C4-2B (cell line): Measurements from ENCODE around the gene NRARP.

ENCODE experiments used
- ZFX ChIP-seq: fragments of 450-650 bp; IDR thresholded peaks from 2 replicates; pipeline ENCODE4 v1.6.1; 2017
- TF ChIP-seq, protein P1 (sequence below): fragments of 450-650 bp; conservative IDR thresholded peaks from 2 replicates; pipeline ENCODE4 v1.5.1; 2017; ENCODE audit warnings: mild to moderate bottlenecking

- TF ChIP-seq, protein P1, sequence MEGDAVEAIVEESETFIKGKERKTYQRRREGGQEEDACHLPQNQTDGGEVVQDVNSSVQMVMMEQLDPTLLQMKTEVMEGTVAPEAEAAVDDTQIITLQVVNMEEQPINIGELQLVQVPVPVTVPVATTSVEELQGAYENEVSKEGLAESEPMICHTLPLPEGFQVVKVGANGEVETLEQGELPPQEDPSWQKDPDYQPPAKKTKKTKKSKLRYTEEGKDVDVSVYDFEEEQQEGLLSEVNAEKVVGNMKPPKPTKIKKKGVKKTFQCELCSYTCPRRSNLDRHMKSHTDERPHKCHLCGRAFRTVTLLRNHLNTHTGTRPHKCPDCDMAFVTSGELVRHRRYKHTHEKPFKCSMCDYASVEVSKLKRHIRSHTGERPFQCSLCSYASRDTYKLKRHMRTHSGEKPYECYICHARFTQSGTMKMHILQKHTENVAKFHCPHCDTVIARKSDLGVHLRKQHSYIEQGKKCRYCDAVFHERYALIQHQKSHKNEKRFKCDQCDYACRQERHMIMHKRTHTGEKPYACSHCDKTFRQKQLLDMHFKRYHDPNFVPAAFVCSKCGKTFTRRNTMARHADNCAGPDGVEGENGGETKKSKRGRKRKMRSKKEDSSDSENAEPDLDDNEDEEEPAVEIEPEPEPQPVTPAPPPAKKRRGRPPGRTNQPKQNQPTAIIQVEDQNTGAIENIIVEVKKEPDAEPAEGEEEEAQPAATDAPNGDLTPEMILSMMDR, result no peak
- peak; percentile 82; the same call in 1 of the 2 replicates for TF ChIP-seq ZFX
Measured at GRCh38 chr9:137255448-137256114, 46.5 kb downstream of the NRARP start.
